HUES48 (cell line): Measurements from ENCODE around the gene RAPGEF5.

Source experiments
- H3K27ac ChIP-seq: one replicate; pipeline ENCODE4 v1.7.0; 2013; ENCODE audit warnings: low read depth, low read length, inconsistent platforms
- H3K27me3 ChIP-seq: 2 replicates; pipeline ENCODE4 v1.6.1; 2013; ENCODE audit warnings: mild to moderate bottlenecking, low read length; ENCODE audit not compliant: control insufficient read depth, insufficient read depth
- H3K36me3 ChIP-seq: 2 replicates; pipeline ENCODE4 v1.6.1; 2013; ENCODE audit warnings: low read length; ENCODE audit not compliant: control insufficient read depth, insufficient read depth
- H3K4me1 ChIP-seq: 2 replicates; pipeline ENCODE4 v1.6.1; 2013; ENCODE audit warnings: mild to moderate bottlenecking, low read length; ENCODE audit not compliant: control insufficient read depth, insufficient read depth
- H3K4me3 ChIP-seq: 2 replicates; pipeline ENCODE4 v1.5.1; 2013; ENCODE audit warnings: mild to moderate bottlenecking, low read depth, low read length
- H3K9ac ChIP-seq: 2 replicates; pipeline ENCODE4 v1.6.1; 2013; ENCODE audit warnings: mild to moderate bottlenecking, low read depth, low read length, moderate library complexity
- H3K9me3 ChIP-seq: 2 replicates; pipeline ENCODE4 v1.6.1; 2013; ENCODE audit warnings: low read length; ENCODE audit not compliant: control insufficient read depth, insufficient read depth

The RAPGEF5 gene

GRCh38 chr7:22344655-22345054, 12.3 kb downstream of the RAPGEF5 start:
- no peak overlapping the region for H3K9ac ChIP-seq
- H3K27me3 ChIP-seq, result no peaks in the 10 kb centered on the region
- no peak overlapping the region for H3K27ac ChIP-seq
- H3K36me3 ChIP-seq, result no peaks in the 10 kb centered on the region
- H3K4me3 ChIP-seq, result no peak overlapping the region
- H3K4me1 ChIP-seq, result peaks cover 11% of the 10 kb centered on the region
- peaks cover 7% of the 10 kb centered on the region; the same call in 1 of the 2 replicates for H3K9me3 ChIP-seq

DNA sequence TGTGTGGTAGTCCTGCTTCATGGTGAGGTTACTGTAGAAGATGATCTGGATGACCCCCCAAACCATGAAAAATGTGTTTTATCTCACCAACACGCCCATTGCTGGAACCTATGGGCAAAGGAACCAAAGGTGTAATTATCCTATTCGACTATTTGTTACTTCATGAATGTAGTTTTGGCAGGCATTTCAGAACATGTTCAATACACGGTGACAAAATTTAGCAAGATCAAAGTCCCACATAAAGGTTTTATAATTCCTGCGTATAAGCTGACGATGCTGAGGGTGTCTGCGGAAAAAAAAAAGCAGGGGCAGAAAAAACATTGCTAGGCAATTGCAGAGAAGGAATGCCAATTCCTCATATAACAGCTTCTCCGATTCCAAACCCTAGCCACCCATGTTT, 13.3 kb downstream of the RAPGEF5 start:
- H3K9ac ChIP-seq, result no peak overlapping the region
- no peaks in the 10 kb centered on the region for H3K27me3 ChIP-seq
- H3K4me1 ChIP-seq, result peaks cover 21% of the 10 kb centered on the region
- no peak overlapping the region for H3K27ac ChIP-seq
- no peaks in the 10 kb centered on the region for H3K36me3 ChIP-seq
- H3K9me3 ChIP-seq, result peaks cover 7% of the 10 kb centered on the region; the same call in 1 of the 2 replicates
- no peak overlapping the region for H3K4me3 ChIP-seq

DNA sequence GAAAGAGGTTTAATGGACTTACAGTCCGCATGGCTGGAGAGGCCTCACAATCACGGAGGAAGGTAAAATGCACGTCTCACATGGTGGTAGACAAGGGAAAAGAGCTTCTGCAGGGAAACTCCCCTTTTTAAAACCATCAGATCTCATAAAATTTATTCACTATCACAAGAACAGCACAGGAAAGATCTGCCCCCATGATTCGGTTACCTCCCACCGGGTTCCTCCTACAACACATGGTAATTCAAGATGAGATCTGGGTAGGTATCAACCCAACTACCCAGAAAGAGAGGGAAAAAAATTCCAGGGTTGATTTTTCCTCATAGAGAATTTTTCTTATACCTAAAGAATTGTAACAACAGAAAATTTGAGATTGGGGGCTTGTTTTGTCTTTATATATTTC, 13.9 kb downstream of the RAPGEF5 start:
- H3K9ac ChIP-seq, result no peak overlapping the region
- no peak overlapping the region for H3K27ac ChIP-seq
- H3K36me3 ChIP-seq, result no peaks in the 10 kb centered on the region
- no peaks in the 10 kb centered on the region for H3K27me3 ChIP-seq
- peaks cover 7% of the 10 kb centered on the region; the same call in 1 of the 2 replicates for H3K9me3 ChIP-seq
- H3K4me1 ChIP-seq, result peaks cover 26% of the 10 kb centered on the region
- no peak overlapping the region for H3K4me3 ChIP-seq

GRCh38 chr7:22339725-22340390, 17.1 kb downstream of the RAPGEF5 start:
- Histone ChIP-seq H3K9me3 (peaks cover 7% of the 10 kb centered on the region; the same call in 1 of the 2 replicates), H3K4me1 (peaks cover 38% of the 10 kb centered on the region), H3K4me3 (no peak overlapping the region), H3K36me3 (no peaks in the 10 kb centered on the region), H3K27ac (no peak overlapping the region), H3K27me3 (no peaks in the 10 kb centered on the region), H3K9ac (no peak overlapping the region)

- Histone ChIP-seq H3K27ac (no peak overlapping the region), H3K27me3 (no peaks in the 10 kb centered on the region), H3K9me3 (peaks cover 7% of the 10 kb centered on the region; the same call in 1 of the 2 replicates), H3K4me3 (no peak overlapping the region), H3K36me3 (no peaks in the 10 kb centered on the region), H3K4me1 (peaks cover 48% of the 10 kb centered on the region), H3K9ac (no peak overlapping the region)
These were observed 18.1 kb downstream of the RAPGEF5 start for GRCh38 chr7:22338877-22339276.

GRCh38 chr7:22338411-22338810, 18.5 kb downstream of the RAPGEF5 start:
- H3K9ac ChIP-seq, result no peak overlapping the region
- peaks cover 7% of the 10 kb centered on the region; the same call in 1 of the 2 replicates for H3K9me3 ChIP-seq
- peaks cover 52% of the 10 kb centered on the region for H3K4me1 ChIP-seq
- H3K36me3 ChIP-seq, result no peaks in the 10 kb centered on the region
- H3K27me3 ChIP-seq, result no peaks in the 10 kb centered on the region
- H3K4me3 ChIP-seq, result no peak overlapping the region
- H3K27ac ChIP-seq, result no peak overlapping the region

- Histone ChIP-seq H3K4me3 (no peak overlapping the region), H3K9me3 (no peaks in the 10 kb centered on the region), H3K4me1 (peaks cover 77% of the 10 kb centered on the region), H3K27ac (peak overlapping the region; percentile 16), H3K36me3 (no peaks in the 10 kb centered on the region), H3K27me3 (no peaks in the 10 kb centered on the region), H3K9ac (no peak overlapping the region)
These were observed 23.2 kb downstream of the RAPGEF5 start for GRCh38 chr7:22333680-22334141.

- H3K27ac ChIP-seq, result peak overlapping the region; percentile 76
- no peaks in the 10 kb centered on the region for H3K9me3 ChIP-seq
- H3K4me3 ChIP-seq, result peak overlapping the region; percentile 36
- H3K9ac ChIP-seq, result no peak overlapping the region
- H3K36me3 ChIP-seq, result no peaks in the 10 kb centered on the region
- H3K27me3 ChIP-seq, result no peaks in the 10 kb centered on the region
- peaks cover 72% of the 10 kb centered on the region for H3K4me1 ChIP-seq
These were observed 24.5 kb downstream of the RAPGEF5 start for GRCh38 chr7:22332461-22332870.

DNA sequence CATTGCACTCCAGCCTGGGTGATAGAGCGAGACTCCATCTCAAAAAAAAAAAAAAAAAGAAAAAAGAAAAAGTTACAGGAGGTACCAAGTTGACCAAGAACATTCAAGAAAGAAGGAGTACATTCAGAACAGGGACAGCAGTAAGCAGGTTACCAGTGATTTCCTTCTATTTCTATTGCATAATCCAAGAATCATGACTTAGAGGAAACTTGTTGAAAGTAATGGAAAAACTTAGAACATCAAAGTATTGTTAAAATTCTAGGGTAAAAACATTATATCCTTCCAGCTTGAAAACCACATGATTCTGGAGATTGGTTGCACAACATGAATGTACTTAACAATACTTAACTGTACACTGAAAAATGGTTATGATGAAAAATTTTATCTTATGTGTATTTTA, 25.2 kb downstream of the RAPGEF5 start:
- no peaks in the 10 kb centered on the region for H3K36me3 ChIP-seq
- peak overlapping the region; percentile 76 for H3K27ac ChIP-seq
- no peak overlapping the region for H3K9ac ChIP-seq
- H3K4me3 ChIP-seq, result peak overlapping the region; percentile 36; the same call in 1 of the 2 replicates
- peaks cover 66% of the 10 kb centered on the region for H3K4me1 ChIP-seq
- no peaks in the 10 kb centered on the region for H3K27me3 ChIP-seq
- no peaks in the 10 kb centered on the region for H3K9me3 ChIP-seq

DNA sequence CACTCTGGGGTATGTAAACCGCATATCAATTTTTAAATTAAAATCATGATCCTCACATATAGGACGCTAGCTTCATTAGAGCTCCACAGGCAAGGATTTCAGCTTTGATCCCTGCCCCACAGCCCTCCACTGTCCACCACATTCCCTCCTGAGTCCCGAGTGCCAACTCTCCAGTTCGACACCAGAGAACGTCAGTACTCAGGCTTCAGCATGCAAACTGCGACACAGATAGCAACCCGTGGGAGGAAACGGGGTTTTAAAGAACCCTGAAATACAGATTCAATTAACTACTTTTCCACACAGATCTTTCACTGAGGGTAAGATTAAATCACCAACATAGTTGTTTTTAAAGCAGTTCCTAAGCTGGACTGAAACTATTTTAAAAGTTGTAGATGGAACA, 26.1 kb downstream of the RAPGEF5 start:
- Histone ChIP-seq H3K4me3 (no peak overlapping the region), H3K9ac (no peak overlapping the region; the same call in 1 of the 2 replicates), H3K27me3 (no peaks in the 10 kb centered on the region), H3K27ac (no peak overlapping the region), H3K9me3 (no peaks in the 10 kb centered on the region), H3K36me3 (no peaks in the 10 kb centered on the region), H3K4me1 (peaks cover 66% of the 10 kb centered on the region)

- Histone ChIP-seq H3K9me3 (no peaks in the 10 kb centered on the region), H3K4me1 (peaks cover 64% of the 10 kb centered on the region), H3K36me3 (no peaks in the 10 kb centered on the region), H3K4me3 (no peak overlapping the region), H3K9ac (no peak overlapping the region), H3K27ac (no peak overlapping the region), H3K27me3 (no peaks in the 10 kb centered on the region)
These were observed 27.0 kb downstream of the RAPGEF5 start for GRCh38 chr7:22329816-22330524.
